GM13977 (cell line): ENCODE measurements around the gene PXDN.
"Not testable (repeated sequence)": the region's sequence is repeated elsewhere in the genome, so short reads cannot be mapped to it uniquely, and the experiment has no call there.

Experiments used
- DNase-seq: peaks from one replicate; pipeline ENCODE4 v3.0.0; 2012; ENCODE audit warnings: low spot score
- CTCF ChIP-seq: IDR thresholded peaks from 2 replicates; pipeline ENCODE4 v1.5.1; 2012; ENCODE audit warnings: mild to moderate bottlenecking, control low read depth; ENCODE audit not compliant: insufficient read depth; ENCODE audit errors: extremely low read depth, missing control alignments
- in situ Hi-C: fragments of 300-500 bp; cut with MboI; formaldehyde crosslinking; loops from one replicate; pipeline ENCODE4 v1.12.0; 2022; ENCODE audit warnings: low sequenced_read_pairs, low pct_unique_long_range_greater_than_20kb, mixed read lengths, inconsistent platforms; ENCODE audit not compliant: unreplicated experiment

Gene PXDN

GRCh38 chr2:1767939-1768691, 23.8 kb upstream of the PXDN start:
- TF ChIP-seq CTCF: no peak
- in situ Hi-C loops: no loop called here
- DNase-seq: no peak

DNA sequence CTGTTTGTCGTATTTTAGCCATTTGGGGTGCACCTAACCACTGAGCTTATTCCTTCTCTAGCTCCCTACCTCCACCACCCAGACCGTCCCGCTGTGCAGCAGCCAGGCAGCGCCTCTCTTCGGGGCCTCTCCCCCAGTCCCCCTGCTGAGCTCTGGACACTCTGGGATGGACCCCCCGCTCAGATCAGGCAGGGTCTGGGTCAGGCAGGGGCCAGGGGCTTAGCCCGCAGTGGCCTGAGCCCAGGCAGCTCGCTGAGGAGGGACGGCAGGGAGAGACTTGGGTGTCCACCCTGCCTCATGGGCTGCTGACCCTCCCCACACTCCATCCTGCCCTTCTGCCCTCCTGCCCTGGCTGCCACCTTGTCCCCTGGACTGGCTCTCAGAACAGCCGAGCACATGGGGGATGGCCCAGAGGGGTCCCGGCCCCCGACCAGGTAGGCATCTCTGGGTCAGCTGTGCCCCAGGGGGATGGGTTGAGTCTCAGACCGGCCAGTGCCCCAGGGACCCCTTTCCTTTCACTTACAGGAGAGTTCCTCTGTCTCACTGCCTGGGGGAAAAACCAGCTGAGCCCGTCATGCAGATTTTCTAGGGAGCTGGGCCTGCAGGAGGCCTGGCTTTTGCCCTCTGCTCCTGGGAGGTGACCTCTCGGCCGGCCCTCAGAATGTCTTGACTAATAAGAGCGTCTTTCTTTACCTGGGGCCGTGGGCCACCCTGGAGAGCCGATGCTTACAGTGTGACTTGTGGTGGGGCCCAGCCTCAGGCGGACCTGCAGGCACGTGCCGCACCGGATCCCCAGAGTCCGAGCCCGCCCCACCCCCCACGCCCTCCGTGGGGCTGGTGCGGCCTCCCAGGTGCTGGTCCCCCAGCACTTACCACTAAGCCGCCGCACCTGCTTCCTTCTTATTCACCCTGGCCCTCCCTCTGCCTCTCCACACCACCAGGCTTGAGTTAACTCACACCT, 22.8 kb upstream of the PXDN start:
- DNase-seq: no peak
- TF ChIP-seq CTCF: no peak
- in situ Hi-C loops: no loop called here

DNA sequence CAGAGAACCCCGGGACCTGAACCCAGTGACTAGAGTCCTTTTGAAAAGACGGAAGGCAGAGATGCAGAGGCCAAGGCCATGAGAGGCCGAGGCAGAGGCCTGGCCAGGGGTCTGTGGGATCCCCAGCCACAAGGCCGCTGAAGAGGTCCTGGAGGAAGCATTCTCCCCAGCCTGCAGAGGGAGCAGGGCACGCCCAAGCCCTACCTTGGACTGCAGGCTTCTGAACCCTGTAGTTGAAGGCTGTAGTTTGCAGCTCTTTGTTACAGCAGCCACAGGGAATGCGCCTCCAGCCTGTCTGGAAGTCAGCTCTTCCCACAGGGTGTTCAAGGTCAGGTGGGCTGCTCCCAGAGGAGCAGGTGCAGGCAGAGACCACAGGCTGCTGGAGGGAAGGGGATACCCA, 22.1 kb upstream of the PXDN start:
- in situ Hi-C loops: no loop called here
- DNase-seq: no peak

DNA sequence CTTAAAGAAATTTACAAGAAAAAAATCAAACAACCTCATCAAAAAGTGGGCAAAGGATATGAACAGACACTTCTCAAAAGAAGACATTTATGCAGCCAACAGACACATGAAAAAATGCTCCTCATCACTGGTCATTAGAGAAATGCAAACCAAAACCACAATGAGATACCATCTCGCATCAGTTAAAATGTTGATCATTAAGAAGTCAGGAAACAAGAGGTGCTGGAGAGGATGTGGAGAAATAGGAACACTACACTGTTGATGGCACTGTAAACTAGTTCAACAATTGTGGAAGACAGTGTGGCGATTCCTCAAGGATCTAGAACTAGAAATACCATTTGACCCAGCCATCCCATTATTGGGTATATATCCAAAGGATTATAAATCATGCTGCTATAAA, 20.9 kb upstream of the PXDN start:
- in situ Hi-C loops, DNase-seq: not testable (repeated sequence)

More for the DNA sequence above, 22.1 kb upstream of the PXDN start:
- TF ChIP-seq CTCF: no peak

- in situ Hi-C loops: no loop called here
- no peak for TF ChIP-seq CTCF
- DNase-seq: no peak
Measured at GRCh38 chr2:1759611-1759930, 15.3 kb upstream of the PXDN start.

- in situ Hi-C loops: no loop called here
- TF ChIP-seq CTCF: no peak
Measured at GRCh38 chr2:1758774-1759610, 14.7 kb upstream of the PXDN start.

More at GRCh38 chr2:1758774-1759610, 14.7 kb upstream of the PXDN start:
- no peak for DNase-seq
